Fibroblast of skin of left biceps (primary cell): Measurements from ENCODE around the gene FBP2.

Experiments
- DNase-seq, 2 experiments: peaks; one replicate each; pipeline ENCODE4 v3.0.0-alpha.2; 2013; ENCODE audit warnings: low read depth in 2 of 2

Gene FBP2

DNA sequence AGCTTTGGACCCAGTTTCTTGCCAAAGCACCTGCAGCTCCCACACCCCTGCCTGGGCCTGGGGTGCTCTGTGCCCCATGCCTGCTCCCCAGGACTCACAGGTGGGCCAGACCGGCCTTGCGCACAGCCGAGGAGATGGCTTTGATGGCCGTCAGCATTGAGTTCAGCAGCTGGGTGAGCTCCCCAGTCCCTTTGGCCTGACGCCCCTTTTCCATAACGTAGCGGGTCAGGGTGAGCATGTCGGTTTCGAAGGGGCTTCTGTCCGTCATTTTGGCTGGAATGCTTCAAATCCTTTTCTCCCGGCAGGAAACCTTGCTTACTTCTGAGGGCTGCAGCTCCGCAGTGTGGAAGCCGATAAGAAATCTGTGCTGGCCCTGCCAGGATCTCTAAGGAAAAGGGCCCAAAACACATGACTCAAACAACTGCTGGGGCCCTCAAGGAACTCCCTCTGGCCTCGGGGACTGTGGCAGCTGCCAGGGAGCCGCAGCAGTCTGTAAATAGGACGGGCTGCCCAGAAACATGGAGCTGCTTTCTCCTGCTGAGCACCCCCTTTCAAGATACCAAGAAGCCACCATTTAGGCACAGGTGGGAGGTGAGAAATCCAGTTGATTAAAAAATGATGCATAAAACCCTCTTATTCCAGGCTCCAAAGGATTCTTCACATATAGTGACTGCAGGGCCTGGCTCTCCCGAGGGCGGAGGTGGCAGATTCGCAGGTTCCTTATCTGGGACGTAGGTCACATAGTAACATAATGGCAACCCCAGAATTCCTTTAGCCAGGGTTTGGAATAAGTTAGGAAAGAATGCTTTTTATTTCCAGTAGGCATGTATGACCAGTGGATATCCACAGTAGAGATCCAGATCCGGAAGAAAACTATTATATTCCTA, at the start of gene FBP2:
FBP2 (minus strand) TSS at position 366 of the 887 bp plus-strand sequence; CDS start at position 268, 98 bp downstream.
- no peak for DNase-seq

DNA sequence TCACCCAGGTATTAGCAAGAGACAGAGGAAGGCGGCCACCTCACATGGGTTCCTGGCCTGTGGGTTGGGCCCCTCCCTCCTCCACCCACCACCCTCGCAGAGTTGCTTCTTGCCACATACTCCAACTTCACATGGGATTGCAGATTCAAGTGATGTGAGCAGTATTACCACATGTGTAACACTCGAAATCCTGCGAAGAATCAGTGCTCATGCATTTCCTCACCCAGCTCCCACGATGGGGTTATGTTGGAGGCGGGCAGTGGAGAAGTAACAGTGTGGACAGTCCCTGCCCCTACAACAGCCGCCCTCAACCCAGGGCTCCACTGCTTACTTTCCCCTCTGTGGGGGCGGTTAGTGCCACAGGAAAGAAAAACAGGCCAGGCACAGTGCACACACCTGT, 49.6 kb upstream of the FBP2 start:
- DNase-seq, result no peak

DNA sequence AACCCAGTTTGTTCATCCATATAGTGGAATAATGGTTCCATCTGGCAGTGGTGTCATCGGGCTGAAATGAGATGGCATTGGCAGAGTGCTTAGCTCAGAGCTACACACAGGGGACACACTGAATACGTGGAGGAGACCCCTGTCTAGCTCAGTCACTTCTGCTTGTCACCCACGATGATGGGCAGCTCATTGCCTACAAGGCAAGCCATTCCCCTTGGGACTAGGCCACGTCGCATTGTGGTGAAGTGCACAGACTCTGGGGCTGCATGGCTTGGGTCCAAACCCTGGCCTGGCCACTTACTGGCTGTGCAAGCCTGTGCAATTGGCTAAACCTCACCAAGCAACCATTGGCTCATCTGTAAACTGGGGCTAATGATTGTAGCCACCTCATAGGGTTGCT, 48.9 kb upstream of the FBP2 start:
- no peak for DNase-seq

DNA sequence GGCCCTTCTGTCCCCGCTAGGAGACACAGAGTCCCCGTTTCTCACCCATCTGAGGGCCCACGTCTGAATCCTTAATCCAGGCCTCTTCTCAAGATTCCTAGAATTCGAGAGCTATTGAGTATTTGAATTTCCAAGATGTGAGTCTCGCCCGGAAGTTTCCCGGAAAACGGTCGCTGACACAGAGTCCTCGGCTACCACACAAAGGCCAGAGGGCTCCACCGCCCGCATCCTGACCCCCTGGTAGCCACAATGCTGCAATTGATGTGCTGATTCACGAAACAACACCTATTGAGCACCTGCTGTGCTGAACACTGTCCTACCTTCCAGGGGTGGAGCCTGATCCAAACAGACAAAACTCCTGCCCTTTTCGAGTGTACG, 46.4 kb upstream of the FBP2 start:
- DNase-seq, result no peak

DNA sequence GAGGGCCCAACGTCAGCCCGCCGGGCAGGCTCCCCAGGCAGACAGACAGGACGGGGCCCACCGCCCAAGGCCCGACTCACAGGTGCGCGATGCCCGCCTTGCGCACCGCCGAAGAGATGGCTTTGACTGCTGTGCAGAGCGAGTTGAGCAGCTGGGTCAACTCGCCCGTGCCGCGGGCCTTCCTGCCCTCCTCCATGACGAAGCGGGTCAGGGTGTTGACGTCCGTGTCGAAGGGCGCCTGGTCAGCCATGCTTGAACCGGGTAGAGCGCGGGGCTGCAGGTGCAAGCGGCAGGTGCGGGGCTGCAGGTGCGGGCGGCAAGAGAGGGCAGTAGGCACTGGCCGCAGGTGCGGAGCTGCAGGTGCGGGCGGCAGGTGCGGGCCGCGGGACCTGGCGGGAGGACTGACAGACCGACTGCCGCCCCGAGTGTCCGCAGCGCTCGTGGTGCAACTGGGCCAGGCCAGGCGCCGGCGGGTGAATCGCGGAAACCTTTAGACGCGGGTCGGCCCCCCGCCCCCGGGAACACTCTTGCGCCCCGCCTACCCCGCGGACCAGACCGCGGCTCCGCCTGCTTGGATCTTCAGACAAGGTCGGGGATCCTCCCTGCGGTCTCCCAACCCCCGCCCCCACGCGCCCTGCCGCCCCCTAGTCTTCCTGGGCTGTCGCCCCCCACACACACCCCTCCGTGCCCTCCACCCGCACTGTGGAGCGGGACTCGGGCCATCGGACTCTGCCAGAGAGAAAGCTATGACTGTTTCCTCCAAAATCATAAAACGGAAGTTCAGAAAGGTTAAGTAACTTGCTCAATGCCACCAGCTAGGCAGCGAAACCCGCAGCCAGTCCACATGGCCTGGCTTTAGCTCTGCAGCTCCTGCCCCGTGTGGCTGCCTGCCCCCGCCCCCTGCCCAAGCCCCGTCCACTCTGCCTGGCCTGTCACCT, 45.7 kb upstream of the FBP2 start, which contains the start of gene FBP1:
FBP1 (minus strand) TSS at position 458 of the 938 bp plus-strand sequence; CDS start at position 250, 208 bp downstream.
- no peak for DNase-seq

DNA sequence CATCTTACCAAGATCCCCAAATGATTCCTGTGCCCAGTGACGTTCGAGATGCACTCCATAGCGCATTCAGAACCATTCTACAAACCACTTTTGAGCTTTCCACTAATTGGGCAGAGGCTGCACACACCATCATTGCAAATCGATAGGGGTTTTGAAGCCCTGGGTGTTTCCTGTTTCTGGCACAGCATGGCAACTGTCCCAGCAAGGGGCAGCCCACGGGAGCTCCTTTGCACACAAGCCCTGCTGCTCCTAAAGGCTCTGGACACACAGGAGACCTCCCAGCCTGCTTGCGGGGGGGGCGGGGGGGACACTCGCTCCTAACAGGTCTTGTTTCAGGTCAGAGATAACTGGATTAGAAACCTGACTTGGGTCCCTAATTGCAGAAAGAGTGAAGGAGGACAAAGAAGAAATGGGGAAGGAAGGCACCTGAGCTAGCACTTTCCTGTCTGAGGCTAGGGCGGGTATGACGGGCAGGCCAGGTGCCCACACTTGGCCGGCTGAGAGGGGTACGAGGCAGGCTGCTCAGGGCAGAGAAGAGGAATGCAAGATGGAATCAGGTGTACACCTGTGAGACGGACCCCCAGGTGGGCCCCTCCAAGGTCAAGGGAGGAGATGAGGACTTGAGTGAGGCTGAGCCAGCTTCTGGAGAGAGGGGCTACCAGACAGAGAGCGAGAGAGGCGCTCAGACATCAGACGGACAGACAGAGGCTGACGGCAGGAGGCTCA, 44.9 kb upstream of the FBP2 start:
- DNase-seq, result no peak

DNA sequence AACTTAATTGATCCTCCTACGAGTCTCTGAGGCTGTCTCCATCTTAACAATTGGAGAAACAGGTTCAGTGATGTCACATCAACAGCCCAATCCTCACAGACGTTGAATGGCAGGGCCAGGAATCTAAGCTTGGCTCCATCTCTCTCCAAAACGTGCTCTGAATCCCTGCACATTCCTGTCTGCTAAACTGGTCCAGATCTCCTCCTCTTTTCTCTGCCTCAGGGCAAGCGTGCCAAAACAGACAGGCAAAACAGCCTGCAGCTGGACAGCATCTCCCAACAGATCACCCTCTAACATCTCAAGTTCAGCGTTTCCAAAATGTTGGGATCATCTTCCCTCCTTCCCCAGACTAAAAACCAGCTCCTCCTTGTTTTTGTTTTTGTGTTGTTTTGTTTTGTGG, 39.1 kb upstream of the FBP2 start:
- no peak for DNase-seq

DNA sequence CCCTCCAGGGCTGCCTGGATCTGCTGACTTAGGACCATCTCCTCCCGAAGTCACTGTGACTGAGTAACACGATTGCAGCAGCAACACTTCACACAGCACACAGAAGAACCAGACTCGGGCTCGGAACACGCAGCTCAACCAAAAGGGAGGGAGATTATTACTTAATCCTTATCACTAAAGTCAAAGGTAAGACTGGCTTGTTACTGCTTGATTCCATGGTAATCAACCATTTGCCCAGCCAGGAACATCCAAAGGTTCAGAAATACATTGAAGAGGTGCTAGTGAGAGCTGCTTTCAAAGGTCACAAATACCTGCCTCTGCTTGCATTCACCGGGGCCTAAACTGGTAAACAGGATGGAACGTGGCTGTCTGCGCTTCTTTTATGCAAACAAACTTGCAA, 38.0 kb upstream of the FBP2 start:
- DNase-seq, result no peak

DNA sequence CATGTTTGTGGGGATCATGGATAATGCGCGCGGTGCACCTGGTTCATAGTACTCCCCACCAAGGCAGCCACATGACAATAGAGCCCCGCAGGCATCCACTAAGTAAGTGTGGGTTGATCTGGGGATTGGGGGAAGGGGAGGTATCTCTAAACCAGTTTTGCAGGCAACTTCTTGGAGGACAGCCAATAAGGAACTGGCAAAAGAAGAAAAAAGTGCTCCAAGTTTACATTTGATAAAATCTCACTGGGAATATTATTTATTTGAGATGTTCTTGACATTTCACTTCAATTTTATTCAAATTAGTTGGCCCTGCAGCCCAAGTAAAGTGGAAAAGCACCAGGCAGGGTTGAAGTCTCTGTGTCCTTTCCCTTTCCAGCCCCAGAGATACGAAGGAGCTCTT, 37.2 kb upstream of the FBP2 start:
- no peak for DNase-seq

DNA sequence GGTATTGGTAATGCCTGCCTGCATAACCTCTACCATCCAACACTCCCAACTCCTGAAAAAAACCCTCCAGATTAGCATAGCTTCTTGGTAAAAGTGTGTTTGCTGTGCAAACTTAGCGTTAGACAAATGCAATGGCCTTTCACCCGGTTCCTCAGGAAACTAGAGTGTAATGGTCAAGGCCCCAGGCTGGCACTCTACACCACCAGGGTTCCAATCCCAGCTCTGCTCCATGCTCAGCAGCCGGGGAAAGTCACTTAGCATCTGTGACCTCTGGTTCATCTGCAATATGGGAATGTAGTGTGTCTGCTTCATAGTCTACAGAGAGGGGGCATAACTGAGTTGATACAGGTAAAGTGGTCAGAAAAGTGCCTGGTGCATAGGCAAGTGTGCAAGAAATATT, 36.7 kb upstream of the FBP2 start:
- no peak for DNase-seq

DNA sequence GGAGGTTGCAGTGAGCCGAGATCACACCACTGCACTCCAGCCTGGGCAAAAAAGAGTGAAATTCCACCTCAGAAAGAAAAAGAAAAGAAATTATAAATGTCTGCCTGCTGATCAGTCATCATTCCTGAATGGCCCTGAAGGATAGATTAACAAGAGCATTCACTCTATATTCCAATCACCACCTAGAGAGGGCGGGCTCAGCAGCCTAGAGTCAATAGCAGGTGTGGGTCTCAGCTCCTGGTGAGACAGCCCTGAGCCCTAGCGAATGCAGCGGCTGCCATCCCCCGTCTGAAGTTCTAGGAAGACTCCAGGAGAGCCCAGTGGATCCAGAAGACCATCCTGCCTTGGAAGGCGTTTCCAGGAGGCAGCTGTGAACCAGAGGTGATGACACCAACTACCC, 33.7 kb upstream of the FBP2 start:
- no peak for DNase-seq

DNA sequence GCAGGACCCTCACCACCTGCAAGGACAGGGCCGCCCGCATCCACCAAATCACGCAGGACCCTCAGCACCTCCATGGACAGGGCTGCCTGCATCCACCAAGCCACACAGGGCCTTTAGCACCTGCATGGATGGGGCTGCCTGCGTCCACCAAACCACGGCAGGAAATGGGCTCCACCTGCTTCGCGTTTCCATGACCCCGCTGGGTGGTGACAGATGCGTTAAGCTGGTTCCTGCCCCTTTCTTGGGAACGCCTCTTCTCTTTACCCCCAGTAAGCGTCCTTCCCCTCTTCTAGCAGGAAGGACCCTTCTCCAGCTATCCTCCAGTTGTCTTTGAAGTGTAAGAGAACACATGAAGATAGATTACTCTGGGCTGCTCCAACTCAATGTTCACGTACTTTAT, 32.2 kb upstream of the FBP2 start:
- no peak for DNase-seq

DNA sequence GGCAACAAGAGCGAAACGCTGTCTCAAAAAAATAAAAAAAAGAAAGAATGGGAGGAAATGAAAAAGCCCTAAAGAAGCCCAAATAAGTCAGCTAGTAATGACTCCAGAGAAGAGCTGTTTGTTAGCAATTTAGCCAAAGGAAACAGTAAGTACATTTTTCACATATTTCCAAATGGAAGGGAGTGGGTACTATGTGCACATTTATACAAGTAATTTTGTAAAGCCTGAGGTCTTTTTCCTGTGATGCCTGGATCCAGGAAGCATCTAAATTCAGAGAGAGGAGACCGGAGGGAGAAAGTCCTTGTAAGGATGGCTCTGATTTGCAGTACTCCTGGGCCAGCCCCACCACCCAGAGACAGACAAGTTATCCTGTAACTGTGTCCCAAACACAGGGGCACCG, 31.0 kb upstream of the FBP2 start:
- no peak for DNase-seq

DNA sequence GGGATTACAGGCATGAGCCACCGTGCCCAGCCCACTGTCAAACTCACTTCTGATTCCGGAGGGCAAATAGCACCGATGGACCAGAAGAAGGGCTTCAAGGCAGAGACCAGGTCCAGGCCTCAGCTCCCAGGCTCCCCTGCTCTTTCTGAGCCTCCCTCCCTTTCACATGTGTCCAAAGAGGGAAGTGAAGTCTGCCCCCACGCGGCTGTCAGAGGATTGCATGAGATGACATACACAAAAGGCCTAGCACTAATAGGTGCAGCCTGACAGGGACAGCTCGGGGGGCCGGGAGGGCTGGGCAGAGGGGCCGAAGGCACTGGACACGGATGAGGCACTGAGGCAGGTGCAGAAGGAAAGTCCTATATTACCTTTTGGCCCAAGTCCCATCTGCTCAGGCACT, 29.6 kb upstream of the FBP2 start:
- DNase-seq, result no peak

DNA sequence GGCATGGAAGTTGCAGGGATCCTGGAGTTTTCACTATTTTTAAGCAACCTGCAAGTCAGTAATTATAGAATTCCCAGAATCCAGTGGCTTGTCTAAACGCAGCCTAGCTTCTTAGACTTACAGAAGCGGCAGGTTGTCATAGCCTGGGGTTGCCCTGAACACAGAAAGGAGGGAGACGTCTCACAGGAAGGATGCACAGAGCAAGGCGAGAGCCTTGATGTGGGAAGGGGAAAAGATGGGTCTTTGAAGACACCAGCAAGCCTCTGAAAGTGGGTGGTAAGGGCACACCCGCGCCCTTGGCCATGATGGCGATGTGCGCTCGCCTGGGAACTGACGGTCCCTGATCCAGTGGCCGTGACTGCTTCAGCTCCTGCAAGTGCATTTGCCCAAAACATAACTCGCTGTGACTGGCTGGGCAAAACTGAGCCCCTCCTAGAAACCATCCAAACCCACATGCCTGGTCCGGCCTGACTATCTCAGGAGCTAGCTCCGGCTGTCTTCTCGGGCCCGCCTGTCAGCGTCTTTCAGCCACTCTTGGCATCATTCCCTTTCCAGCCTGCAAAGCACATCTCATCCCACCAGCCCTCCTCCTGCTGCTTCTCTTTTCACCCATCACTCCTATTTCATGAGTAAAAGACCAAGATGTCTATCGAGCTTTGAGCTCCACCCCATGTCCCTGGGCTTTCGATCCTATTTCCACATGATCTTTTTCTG, 28.6 kb upstream of the FBP2 start:
- no peak for DNase-seq

DNA sequence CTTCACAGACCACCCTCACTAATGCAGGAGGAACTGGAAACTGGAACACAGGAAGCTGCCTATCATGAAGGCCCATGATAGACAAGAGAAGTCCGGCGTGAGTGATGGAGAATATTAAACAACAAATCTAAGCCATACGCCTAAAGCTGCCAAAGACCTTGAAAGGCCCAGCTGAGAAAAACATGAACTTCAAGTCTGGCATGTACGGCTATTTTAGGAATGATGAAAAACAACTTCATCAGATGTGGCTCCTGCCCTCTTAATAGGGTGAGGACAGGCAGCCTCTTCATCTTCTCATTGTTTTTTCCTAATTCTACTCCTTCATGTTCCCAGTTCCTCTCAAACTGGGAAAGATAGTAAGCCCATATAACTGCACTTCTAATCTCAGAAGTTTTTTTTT, 25.4 kb upstream of the FBP2 start:
- DNase-seq, result no peak

DNA sequence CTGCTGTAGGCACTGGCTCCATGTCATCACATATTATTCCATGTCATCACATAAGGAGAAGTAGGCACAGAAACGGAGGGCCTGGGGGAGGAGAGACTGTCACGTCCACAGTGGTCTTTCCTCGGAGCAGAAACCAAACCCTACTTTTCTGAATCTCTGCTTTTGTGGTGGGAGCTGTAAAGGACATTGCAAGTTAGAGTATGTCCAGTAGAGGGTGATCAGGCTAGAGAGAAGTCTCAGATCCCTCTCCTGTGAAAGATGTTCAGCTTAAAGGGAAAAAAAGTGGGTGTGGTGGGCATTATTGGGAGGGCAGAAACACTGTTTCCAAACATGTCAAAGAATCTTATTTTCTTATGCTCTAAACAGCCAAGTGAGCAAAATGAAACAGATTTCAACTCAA, 19.4 kb upstream of the FBP2 start:
- no peak for DNase-seq

DNA sequence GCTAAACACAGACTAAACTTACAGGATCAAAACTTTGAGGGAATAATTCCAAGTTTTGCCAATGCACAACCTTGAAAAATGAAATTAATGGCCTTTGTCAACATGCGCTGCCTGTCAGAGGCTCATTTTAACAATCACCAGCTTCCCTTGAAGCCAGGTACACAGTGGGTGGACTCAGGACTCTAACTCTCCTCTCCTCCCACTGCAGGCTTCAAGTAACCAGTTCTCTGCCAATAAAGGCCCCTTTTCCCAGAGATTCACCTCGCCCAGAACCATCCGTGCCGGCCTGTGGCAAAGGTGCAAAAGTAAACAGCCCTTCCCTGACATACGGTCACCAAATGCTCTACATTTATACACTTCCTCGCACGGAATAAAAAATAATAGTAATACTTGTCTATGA, 18.4 kb upstream of the FBP2 start:
- no peak for DNase-seq

DNA sequence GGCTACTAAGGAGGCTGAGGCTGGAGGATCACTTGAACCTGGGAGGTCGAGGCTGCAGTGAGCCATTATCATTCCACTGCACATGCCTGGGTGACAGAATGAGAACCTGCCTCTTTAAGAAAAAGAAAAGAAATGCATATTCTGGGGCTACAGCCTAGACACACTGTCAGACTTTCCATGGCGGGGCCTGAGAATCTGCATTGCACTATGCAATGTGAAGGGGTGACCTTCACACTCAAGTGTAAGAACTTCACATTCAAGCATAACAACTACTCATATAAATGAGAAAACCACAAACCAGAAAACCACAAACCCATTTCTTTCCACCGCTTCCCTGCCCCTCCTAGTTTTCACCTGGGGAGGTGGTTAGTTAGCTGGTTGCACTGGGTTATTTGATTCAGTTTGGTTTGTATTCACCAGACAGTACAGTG, 18.0 kb upstream of the FBP2 start:
- no peak for DNase-seq

DNA sequence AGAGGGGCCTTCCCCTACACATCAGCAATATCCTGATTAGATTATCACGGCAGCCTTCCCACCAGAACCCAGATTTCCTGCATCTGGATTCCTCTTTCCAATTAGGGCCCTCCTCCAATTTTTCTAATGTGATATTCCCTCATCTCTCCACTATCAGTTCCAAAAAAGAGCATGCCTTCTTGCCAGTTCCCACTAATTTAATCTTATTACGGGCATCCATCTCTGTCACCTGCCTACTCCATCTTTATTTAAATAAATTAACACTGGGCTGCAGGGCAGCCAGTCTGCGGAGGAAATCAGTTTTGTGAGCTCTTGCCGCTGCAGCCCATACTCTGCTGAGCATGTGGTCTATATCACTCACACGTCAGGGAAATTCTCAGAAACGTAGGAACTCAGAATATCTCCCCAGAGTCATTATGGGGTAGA, 16.6 kb upstream of the FBP2 start:
- no peak for DNase-seq

DNA sequence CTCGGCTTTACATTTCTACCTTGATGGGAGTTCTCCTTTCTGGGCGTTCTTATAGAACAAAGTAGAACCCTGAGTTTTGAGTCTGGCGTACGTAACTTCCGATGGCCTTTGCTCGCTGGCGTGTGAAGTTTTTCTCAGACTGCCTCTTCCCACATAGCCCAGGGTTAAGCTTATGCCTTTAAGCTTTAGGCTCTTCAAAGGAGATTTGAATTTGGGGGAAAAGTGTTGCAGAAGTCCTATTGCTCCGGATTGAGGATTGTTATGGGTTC, 13.7 kb upstream of the FBP2 start:
- no peak for DNase-seq
